LHCN-M2 (cell line): ENCODE data around the gene TEN1. TPM values are rescaled to one million over a fixed set of nuclear protein-coding genes. Genes with fewer than 3 reads are reported as not detected.
"Not testable (repeated sequence)": the region's sequence is repeated elsewhere in the genome, so short reads cannot be mapped to it uniquely, and the experiment has no call there.

Source experiments
- DNase-seq: peaks from one replicate; pipeline ENCODE4 v3.0.0-alpha.2; 2012; ENCODE audit warnings: low read depth
- polyA plus RNA-seq: library from polyadenylated mRNA; unstranded; fragments of >200 nt; gene quantifications from one replicate; pipeline ENCODE4 v1.2.1, GENCODE V29; 2012; ENCODE audit warnings: missing spikeins
- total RNA-seq: library from RNA; depleted of rRNA; stranded (reverse); fragments of >200 nt; gene quantifications from 2 replicates; pipeline ENCODE4 v1.2.3, GENCODE V29; 2014; rRNA removed

TEN1 gene, protein sequence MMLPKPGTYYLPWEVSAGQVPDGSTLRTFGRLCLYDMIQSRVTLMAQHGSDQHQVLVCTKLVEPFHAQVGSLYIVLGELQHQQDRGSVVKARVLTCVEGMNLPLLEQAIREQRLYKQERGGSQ
- total RNA-seq = 16.7 and 18.5 TPM in 2 replicates
- polyA plus RNA-seq = 24.5 TPM

DNA sequence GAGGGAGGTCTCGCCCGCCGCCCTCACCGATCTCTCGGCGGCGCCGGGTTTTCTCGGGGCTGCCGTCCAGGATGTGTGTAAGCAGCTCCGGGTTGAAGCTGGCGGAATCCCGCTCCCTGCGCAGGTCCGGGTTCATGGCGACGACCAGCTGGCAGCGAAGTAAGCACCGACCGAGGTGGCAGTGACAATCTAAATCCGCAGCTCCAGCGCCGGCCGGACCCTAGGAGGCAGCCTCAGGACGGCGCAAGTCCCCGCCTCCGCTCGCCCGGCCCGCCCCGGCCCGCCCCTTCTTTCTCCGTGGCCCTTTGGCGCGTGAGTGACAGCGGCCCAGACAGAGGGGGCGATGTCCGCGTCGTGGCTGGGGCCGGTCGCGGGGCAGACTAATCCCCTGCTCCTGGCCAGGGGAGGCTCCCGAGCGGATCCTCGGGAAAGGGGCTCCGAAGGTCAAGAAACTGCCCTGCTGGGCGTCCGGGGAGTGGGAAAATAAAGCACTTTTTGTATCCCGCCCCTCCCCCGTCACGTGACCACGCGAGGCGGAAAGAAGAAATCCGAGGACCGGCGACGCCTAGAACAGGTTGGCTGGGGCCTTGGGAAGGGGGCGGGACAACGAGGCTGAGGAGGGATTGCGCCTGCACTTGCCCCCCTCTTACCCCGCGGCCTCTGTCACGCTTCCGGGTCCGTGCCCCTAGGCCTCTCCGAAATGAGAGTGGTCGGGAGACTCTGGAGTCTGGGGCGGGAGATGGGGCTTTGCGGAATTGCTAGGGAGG is at the start of gene TEN1, which contains the start of gene ACOX1:
Gene TEN1, plus strand, starts transcription at position 303 of the 767 bp plus-strand sequence. CDS start 6,953 bp downstream, outside the sequence.
Gene ACOX1, minus strand, starts transcription at position 229 of the 767 bp plus-strand sequence. Its CDS starts 93 bp downstream, at position 136.
- peak; percentile 96 for DNase-seq

DNA sequence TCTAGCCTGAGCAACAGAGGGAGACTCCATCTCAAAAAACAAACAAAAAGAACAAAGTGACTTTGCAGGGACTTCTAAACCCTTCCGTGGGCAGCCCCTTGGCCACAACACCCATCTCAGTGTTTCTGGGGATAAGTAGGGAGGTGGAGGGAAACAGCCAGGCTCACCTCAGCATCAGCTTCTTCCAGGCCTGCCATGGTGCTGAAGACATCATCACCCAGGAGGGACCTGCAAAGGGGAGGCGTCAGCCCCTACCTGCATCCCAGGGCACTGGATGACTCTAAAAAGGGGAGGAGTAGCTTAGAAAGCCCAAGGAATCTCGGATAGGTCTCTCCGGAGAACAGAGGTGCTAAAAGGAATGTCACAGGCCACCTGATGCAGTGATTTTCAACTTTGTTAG is 48.0 kb upstream of the TEN1 start:
- DNase-seq = no peak

GRCh38 chr17:75932852-75933251 is 46.2 kb upstream of the TEN1 start:
- DNase-seq = no peak

DNA sequence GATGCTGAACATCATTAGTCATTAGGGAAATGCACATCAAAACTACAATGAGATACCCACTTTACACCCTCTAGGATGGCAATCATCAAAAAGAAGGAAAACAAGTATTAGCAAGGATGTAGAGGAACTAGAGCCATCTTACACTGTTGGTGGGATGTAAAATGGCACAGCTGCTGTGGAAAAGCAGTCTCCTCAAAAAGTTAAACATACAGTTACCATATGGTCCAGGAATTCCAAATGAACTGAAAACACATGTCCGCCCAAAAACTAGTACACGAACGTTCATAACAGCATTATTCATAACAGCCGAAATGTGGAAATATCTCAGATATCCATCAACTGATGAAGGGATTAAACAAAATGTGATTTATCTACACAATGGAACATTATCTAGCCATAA is 45.2 kb upstream of the TEN1 start:
- DNase-seq = no peak

- no peak for DNase-seq
Observed at GRCh38 chr17:75937652-75938051, 41.4 kb upstream of the TEN1 start.

GRCh38 chr17:75940727-75941441 is 38.2 kb upstream of the TEN1 start, which contains the start of gene FBF1:
Gene FBF1 (minus strand): TSS chr17:75941042. CDS start chr17:75938149, 2,893 bp downstream.
- DNase-seq = peak; percentile 96

GRCh38 chr17:75941442-75941819 is 37.6 kb upstream of the TEN1 start:
- DNase-seq = no peak

DNA sequence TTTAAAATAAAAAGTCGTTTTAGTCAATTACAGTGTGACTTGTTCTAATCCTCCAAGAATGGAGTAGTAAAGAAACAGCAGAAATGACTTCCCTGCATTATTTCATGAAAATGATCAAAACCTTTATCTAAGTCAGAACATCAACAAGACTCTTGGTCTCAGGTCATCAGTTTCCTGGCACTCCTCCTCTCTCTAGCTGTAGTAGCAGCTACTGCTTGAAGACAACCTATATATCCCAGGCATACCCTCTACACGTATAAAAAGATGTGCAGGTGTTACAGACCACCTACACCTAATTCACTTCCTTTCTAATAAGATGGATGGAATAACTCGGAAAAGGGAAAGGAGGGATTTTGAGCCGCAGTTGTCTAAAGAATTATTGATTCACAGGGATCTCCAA is 36.6 kb upstream of the TEN1 start:
- no peak for DNase-seq

DNA sequence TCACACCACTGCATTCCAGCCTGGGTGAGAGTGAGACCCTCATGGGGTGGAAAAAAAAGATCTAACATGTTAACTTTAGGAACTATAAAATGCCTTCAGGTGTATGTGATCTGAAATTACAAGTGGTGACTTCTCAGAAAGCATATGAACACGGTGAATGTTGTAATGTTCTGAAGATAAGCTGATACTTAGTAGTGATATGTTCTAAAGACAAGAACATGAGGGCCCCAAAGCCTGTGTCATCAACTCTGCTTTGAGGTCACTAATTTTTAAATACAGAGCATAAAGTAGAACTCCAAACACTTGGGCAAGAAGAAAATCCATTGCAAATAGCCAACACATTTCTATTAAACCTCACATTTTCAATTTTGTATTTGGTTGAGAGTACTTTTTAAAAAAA is 35.5 kb upstream of the TEN1 start:
- no peak for DNase-seq

- DNase-seq = no peak
Observed at GRCh38 chr17:75945211-75945610, 33.8 kb upstream of the TEN1 start.

DNA sequence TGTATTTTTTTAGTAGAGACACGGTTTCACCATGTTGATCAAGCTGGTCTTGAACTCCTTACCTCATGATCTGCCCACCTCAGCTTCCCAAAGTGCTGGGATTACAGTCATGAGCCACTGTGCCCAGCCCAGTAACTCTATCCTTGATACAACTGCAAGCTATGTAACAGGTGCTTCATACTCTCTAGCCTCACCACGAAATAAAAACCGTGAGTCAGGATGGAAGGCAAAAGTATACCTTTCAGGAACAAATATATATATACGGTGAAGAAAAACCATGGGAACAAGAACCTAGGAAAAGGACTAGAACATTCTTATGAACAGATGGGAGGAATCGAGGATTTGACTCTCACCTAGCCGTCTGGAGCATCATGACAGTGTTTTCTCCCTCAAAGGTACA is 28.6 kb upstream of the TEN1 start:
- peak; percentile 68 for DNase-seq

DNA sequence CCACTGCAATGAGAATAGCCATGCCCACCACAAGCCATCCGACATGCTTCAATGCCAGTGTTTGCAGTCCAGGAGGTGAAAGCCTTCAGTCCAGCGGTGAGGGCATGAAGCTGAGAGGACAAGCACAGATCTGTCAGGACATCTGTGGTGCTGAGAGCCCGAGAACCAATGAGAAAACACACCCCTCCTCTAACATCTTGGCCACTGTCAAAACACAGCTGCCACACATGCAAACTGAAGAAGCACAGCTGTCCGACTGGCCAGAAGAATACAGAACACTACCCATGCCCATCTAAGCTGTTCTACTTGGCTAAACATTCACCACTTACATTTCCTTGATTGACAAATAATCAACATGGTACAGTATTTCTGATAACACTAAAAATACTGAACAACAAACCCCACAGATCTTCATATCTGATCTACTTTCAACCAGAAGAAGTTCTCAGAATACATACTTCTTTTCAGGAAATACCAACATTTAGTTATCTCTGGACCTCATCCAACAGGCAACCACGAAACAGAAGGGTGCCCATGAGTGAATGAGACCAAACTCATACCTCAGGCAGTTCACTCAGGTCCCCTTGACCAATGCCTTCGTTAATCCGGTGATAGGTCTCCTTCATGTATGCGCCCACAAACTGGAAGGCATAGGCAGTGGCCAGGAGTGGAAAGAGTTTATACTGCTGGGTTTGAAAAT is 28.0 kb upstream of the TEN1 start:
- peak; percentile 91 for DNase-seq

- DNase-seq = no peak
Observed at GRCh38 chr17:75959051-75959838, 19.8 kb upstream of the TEN1 start.

DNA sequence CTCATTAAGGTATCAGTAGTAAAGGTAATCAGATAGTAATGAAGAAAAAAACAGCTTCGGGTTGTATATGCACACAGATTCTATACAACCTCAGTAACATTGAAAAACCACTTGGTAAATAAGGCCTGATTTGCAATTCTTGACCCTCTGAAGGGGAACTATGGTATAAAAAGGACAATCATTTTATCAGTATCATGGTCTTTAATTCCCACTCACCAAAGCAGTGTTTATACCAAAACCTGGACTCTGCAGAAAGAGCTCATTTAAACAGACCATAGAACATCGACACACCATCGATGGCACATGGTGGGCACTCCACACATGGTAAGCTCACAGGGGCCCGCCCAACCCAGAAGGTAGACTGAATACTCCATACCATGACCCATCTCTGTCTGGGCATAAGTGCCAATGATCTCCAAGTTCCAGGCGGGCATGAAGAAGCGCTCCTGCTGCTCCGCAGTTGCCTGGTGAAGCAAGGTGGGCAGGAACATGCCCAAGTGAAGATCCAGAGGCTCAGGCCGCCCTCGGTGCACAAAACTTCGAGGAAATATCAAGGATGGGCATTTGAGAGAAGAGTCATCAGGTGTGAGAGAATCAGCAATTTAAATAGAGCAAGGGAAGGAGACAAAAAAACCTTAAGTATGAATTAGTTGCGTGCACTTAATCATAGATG is 19.1 kb upstream of the TEN1 start:
- DNase-seq = no peak

- no peak for DNase-seq
Observed at GRCh38 chr17:75965468-75965867, 13.6 kb upstream of the TEN1 start.

- not testable (repeated sequence) for DNase-seq
Observed at GRCh38 chr17:75969044-75969443, 10.0 kb upstream of the TEN1 start.

- no peak for DNase-seq
Observed at GRCh38 chr17:75970011-75970523, 9.0 kb upstream of the TEN1 start.

DNA sequence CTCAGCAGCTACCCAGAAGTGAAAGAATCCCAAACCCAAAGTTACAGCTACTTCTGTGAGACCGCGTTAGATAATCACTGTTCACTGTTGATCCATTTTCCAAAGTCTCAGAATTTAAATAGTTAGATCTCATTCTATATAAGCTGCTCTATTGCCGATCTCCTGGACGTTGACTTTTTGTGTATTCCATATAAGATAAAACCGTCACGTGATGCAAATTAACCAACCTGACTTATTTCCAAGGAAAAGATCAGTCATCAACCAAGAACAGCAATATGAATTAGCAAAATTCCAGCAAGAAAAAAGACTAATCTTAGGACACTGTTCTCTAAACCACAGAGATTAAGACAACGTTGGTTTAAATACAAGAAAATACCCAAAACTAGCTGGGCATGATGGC is 8.4 kb upstream of the TEN1 start:
- no peak for DNase-seq

GRCh38 chr17:75975187-75975586 is 3.9 kb upstream of the TEN1 start:
- not testable (repeated sequence) for DNase-seq

DNA sequence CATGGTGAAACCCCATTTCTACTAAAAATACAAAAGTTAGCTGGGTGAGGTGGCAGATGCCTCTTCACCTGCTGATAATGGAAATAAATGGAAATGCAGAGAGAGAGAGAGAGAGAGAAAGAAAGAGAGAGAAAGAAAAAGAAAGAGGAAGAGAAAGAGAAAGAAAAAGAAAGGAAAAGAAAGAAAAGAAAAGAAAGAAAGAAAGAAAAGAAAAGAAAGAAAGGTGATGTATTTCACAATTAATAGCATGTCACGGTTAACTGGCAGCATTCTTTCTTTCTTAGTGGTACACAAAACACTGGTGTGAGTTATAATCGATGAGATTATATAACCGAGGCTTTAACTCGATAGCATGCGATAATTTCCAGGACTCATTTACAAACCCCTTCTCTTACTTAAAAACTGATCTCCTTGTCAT is 3.3 kb upstream of the TEN1 start:
- DNase-seq = no peak
